ENCODE data around the gene FREY1. TPM values are rescaled to one million over a fixed set of nuclear protein-coding genes. Genes with fewer than 3 reads are reported as not detected.

Gene FREY1, protein sequence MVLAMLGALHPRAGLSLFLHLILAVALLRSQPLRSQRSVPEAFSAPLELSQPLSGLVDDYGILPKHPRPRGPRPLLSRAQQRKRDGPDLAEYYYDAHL
- 0.31 and 1.7 TPM in 2 replicates for total RNA-seq (2014; rRNA removed; shearing (Covaris generic))

GRCh38 chr11:45906965-45907611, at the start of gene FREY1:
Gene FREY1, minus strand, starts transcription at chr11:45907271. Its CDS starts 26 bp downstream, at chr11:45907245.
- DNase-seq (ENCODE audit: low spot score) = no peak

DNA sequence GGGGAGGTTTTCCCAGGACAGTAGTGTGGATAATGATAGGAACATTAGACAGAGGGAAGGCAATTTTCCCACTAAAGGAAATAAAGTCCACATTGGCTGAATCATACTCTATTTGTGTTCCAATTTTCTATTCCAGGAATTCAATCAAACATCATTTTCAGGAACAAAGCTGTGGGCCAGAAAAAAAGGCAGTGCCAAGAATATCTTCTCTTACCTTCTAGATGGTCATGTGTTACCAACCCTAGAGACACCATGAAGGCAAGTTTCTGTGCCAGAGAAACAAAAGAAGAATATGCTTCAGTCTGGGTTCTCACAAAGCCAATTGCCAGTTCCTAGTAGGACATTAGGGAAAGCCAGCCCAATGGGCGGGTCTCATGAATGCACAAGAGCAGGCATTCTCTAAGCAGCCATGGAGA, 42.9 kb upstream of the FREY1 start:
- no peak for DNase-seq (ENCODE audit: low spot score)

- DNase-seq (ENCODE audit: low spot score) = no peak
Measured at GRCh38 chr11:45948356-45948755, 41.3 kb upstream of the FREY1 start.

DNA sequence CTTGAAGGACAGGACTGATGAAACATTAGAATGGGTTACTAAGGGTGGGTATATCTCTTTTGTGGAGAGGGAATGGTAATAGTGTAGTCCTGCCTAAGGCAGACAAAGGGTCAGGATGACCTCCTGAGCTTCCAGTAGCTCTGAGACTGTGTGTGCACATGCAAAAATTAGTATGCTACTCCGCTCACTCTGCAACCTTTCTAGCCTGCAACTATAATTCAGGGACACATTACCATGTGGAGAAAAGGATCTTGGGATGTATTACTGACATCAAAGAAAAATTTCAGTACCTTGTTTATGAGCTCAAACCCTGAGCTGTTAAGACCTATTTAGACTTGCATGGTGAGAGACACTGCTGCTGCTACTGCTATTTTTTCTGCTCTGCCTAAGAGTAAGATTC, 40.8 kb upstream of the FREY1 start:
- no peak for DNase-seq (ENCODE audit: low spot score)

GRCh38 chr11:45945397-45945999, 38.4 kb upstream of the FREY1 start:
- DNase-seq (ENCODE audit: low spot score) = no peak

DNA sequence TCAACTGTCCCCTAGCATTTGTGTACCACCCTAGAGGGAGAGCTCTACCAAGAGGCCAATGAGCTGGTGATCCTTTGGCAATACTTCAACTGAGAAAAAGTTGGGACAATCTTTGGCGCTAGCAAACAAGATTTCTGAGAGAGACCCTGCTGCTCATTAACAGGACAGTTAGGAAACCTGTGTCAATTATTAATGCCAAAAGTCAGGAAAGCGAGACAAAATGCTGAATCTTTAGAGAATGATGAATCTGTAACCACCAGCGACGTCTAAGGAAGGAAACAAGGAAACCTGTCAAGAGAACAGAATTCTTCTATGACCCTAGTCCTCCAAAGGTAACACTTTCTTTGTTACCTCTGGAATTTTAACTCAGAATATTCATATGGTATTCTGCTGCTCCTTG, 35.3 kb upstream of the FREY1 start:
- DNase-seq (ENCODE audit: low spot score) = no peak

GRCh38 chr11:45941285-45941684, 34.2 kb upstream of the FREY1 start:
- no peak for DNase-seq (ENCODE audit: low spot score)

- DNase-seq (ENCODE audit: low spot score) = no peak
Measured at GRCh38 chr11:45939836-45940235, 32.8 kb upstream of the FREY1 start.

DNA sequence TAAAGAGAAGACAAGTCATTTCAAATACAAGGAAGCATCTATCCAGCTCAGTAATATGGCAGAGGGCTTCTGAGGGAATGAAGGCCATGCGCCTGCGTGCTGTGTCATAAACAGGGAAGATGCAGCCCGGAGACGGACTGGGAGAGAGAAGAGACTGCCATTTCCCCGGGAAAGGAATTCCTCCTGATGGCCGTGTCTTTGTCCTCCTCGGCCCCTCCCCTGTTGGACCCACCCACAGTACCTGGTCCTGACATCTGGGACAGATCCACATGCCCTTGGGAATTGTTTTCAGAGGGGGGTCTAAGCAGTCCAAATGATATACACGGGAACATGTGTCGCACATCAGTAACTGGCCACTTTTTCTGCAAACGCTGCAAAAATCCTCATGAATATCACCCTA, 30.8 kb upstream of the FREY1 start:
- no peak for DNase-seq (ENCODE audit: low spot score)

DNA sequence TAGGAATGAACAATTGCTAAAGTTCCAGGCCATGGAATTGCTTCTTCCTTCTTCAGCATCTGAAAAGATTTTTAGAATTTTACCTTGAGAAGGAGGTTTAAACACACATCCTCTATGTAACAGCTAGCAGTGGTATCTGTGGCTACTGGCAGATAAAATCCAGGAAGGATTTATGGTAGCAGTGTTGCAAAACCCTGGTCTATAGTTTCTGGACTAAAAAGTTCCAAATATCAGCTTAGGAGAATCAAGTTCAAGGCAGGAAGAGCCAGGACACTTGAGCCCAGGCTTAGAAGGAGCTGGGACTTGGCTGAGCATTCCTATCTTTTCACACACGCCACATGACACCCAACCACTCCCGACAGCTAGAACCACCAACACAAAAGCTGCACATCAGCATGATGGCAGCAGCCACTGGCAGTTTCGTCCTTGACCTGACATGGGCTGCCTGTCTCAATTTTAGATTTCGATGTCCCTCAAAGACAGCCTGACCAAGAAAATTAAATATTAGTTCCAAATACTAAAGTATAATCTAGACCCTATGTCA, 29.5 kb upstream of the FREY1 start:
- DNase-seq (ENCODE audit: low spot score) = no peak

DNA sequence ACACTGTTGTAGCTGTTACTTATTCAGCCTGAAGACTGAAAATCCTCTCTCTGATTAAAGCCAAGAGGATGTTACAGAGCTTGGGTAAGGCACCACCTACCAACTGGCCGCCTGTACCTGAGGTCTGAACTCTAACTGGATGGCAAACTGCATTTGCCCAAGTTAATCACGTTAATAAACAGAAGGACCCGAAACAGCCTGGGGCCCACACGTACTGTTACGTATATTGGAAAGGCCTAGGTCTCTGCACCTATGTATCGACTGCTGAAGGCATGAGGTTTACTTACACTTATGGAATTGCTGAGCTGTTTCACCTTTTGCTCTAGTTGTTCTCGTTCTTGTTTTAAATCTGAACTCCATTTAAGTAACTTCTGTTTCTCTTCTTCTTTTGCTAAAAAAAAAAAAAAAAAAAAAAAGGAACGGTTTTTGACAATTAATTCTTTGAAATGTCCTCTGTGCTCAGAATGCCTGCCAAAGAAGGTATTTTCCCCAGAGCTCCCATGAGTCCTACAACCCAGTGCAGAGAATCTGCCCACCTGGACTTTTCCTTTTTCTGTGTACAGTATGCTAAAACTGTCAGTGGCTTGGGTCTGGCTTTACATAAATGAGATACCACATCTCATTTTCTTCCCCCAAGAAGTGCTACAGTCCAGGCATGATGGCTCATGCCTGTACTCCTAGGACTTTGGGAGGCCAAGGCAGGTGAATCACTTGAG, 28.4 kb upstream of the FREY1 start:
- no peak for DNase-seq (ENCODE audit: low spot score)

DNA sequence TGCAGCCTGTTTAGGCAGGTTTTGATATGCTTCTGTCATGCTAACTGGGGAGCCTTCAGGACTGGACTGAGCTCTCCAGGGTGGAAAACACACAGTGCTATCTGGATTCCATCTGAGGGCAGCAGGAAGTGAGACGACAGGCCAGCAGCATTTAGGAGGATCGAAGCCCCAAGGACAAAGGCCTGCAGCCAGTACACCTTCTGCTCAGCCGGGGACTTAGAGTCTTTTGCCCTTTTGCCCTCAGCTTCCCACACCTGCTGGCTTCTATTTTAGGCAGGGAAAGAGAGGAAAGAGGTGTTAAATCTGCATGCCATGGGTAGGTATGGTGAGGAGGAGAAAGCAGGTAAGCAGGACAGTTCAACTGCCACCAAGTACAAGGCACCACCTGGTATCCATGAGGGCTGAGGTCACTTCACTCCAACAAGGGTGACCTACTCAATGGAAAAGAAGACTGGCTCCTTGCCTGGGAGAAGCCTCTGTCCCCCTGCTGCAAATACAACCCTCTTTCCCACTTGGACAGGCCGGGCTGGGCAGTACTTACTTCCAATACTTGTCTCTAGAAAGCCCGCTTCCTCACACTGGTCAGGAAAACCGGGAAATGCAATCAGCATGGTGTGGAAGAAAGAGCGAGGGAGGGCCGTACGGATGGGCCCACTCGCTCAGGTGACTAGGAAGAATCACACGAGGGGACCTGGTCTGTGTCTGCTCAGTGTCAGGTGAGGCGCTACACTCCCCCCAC, 27.7 kb upstream of the FREY1 start:
- no peak for DNase-seq (ENCODE audit: low spot score)

GRCh38 chr11:45933846-45934579, 26.9 kb upstream of the FREY1 start:
- DNase-seq (ENCODE audit: low spot score) = no peak

- no peak for DNase-seq (ENCODE audit: low spot score)
Measured at GRCh38 chr11:45933131-45933831, 26.2 kb upstream of the FREY1 start.

- DNase-seq (ENCODE audit: low spot score) = no peak
Measured at GRCh38 chr11:45932217-45932616, 25.1 kb upstream of the FREY1 start.

GRCh38 chr11:45931739-45932138, 24.7 kb upstream of the FREY1 start:
- no peak for DNase-seq (ENCODE audit: low spot score)

- no peak for DNase-seq (ENCODE audit: low spot score)
Measured at GRCh38 chr11:45930951-45931570, 24.0 kb upstream of the FREY1 start.

DNA sequence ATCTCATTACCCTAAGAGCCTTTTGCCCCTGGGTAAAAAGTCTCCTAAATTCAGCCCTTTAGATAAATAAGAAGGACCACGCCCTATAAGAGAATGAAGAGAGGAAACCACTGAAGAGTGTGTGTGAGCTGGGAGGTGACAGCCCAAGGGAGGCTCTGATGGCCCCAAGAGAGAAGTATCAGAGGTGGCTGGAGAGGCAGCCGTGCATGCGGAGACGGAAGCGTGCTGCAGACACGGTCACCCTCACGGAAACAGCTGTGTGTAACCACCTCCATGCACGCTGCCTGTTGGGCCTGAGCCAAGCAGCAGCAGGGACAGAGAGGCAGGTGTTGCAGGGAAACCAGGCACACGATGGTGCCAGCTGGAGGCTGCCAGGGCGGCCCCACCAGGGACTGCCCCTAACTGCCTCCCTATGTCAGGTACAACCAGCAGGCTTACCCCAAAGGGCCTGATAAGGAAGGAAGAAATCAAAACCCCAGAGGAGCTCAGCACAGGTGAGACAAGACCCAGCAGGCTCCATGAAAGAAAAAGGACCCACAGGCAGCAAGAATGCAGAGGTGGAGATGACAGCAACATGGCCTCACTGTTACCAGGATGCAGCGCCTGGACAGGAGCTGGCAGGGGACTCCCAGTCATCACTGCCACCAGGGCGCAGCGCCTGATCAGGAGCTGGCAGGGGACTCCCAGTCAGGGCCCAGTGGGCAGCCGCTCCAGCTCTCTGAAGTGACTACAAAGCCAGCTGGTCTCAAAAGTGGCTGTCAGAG, 23.1 kb upstream of the FREY1 start:
- no peak for DNase-seq (ENCODE audit: low spot score)

- no peak for DNase-seq (ENCODE audit: low spot score)
Measured at GRCh38 chr11:45929486-45930030, 22.5 kb upstream of the FREY1 start.

Data from HT-29 (cell line).